ENCODE measurements around the gene GALNT9. TPM values are rescaled to one million over a fixed set of nuclear protein-coding genes. Genes with fewer than 3 reads are reported as not detected.

GALNT9 gene
- total RNA-seq, 2 experiments from 2014 or later, result not detected

- Mint-ChIP-seq H3K27ac (no peak overlapping the region), H3K4me3 (no peak overlapping the region), H3K4me1 (ENCODE audit: low read depth) (peaks cover 6% of the 10 kb centered on the region), H3K27me3 (peaks cover 16% of the 10 kb centered on the region), H3K9me3 (no peaks in the 10 kb centered on the region), H3K36me3 (ENCODE audit: low read depth) (no peaks in the 10 kb centered on the region)
- intact Hi-C loops (cut with DNase I, micrococcal nuclease), result no loop called here
- DNase-seq (no peak), ATAC-seq (ENCODE audit: poor library complexity) (no peak)
- TF ChIP-seq CTCF (IDR thresholded peaks at IDR 0.05), result no peak
- CTCF ChIA-PET, result no interaction called here
- H3K4me3 ChIP-seq (ENCODE audit: low read length), result no peak overlapping the region
- H3K27ac ChIP-seq (ENCODE audit: low read depth in 1 of 2, low read length in 2 of 2), result no peak overlapping the region
- H3K9me3 ChIP-seq (ENCODE audit: control insufficient read depth in 1 of 2, insufficient read depth in 1 of 2, low read length in 2 of 2), result peaks cover 0 to 7% of the 10 kb centered on the region in 2 experiments
- H3K4me1 ChIP-seq (ENCODE audit: insufficient read depth, low read length), result peaks cover 10% of the 10 kb centered on the region
- POLR2A ChIA-PET, result no interaction called here
- peaks cover 8 to 13% of the 10 kb centered on the region in 2 experiments for H3K27me3 ChIP-seq (ENCODE audit: control insufficient read depth in 1 of 2, insufficient read depth in 2 of 2, low read length in 2 of 2)
- no peaks in the 10 kb centered on the region for H3K36me3 ChIP-seq (ENCODE audit: insufficient read depth, low read length)
Measured at GRCh38 chr12:132227118-132227517, 102.3 kb downstream of the GALNT9 start.

- Histone ChIP-seq H3K36me3 (ENCODE audit: insufficient read depth, low read length) (no peaks in the 10 kb centered on the region), H3K27ac (ENCODE audit: low read depth in 1 of 2, low read length in 2 of 2) (no peak overlapping the region), H3K4me1 (ENCODE audit: insufficient read depth, low read length) (peaks cover 13% of the 10 kb centered on the region), H3K27me3 (ENCODE audit: control insufficient read depth in 1 of 2, insufficient read depth in 2 of 2, low read length in 2 of 2) (peaks cover 8 to 13% of the 10 kb centered on the region in 2 experiments), H3K9me3 (ENCODE audit: control insufficient read depth in 1 of 2, insufficient read depth in 1 of 2, low read length in 2 of 2) (peaks cover 0 to 7% of the 10 kb centered on the region in 2 experiments), H3K4me3 (ENCODE audit: low read length) (no peak overlapping the region)
- no peaks in the 10 kb centered on the region for H3K36me3 Mint-ChIP-seq (ENCODE audit: low read depth)
- intact Hi-C loops (cut with DNase I, micrococcal nuclease), result no loop called here
- ChIA-PET POLR2A (no interaction called here), CTCF (no interaction called here)
- H3K27ac Mint-ChIP-seq, result no peak overlapping the region
- H3K27me3 Mint-ChIP-seq, result peaks cover 16% of the 10 kb centered on the region
- DNase-seq, result no peak
- H3K4me3 Mint-ChIP-seq, result no peak overlapping the region
- peaks cover 10% of the 10 kb centered on the region for H3K4me1 Mint-ChIP-seq (ENCODE audit: low read depth)
- no peak for TF ChIP-seq CTCF (IDR thresholded peaks at IDR 0.05)
- ATAC-seq (ENCODE audit: poor library complexity), result no peak
- H3K9me3 Mint-ChIP-seq, result no peaks in the 10 kb centered on the region
Measured at GRCh38 chr12:132226604-132227003, 102.8 kb downstream of the GALNT9 start.

- H3K36me3 Mint-ChIP-seq (ENCODE audit: low read depth), result no peaks in the 10 kb centered on the region
- ChIA-PET CTCF (no interaction called here), POLR2A (no interaction called here)
- no peaks in the 10 kb centered on the region for H3K36me3 ChIP-seq (ENCODE audit: insufficient read depth, low read length)
- H3K27me3 Mint-ChIP-seq, result peaks cover 16% of the 10 kb centered on the region
- no peak overlapping the region for H3K4me3 ChIP-seq (ENCODE audit: low read length)
- TF ChIP-seq CTCF (IDR thresholded peaks at IDR 0.05), result no peak
- H3K4me1 ChIP-seq (ENCODE audit: insufficient read depth, low read length), result peaks cover 13% of the 10 kb centered on the region
- no peak overlapping the region for H3K27ac ChIP-seq (ENCODE audit: low read depth in 1 of 2, low read length in 2 of 2)
- H3K9me3 Mint-ChIP-seq, result no peaks in the 10 kb centered on the region
- H3K4me1 Mint-ChIP-seq (ENCODE audit: low read depth), result peaks cover 10% of the 10 kb centered on the region
- H3K9me3 ChIP-seq (ENCODE audit: control insufficient read depth in 1 of 2, insufficient read depth in 1 of 2, low read length in 2 of 2), result peaks cover 0 to 7% of the 10 kb centered on the region in 2 experiments
- H3K27me3 ChIP-seq (ENCODE audit: control insufficient read depth in 1 of 2, insufficient read depth in 2 of 2, low read length in 2 of 2), result peaks cover 8 to 13% of the 10 kb centered on the region in 2 experiments
- no peak overlapping the region for H3K27ac Mint-ChIP-seq
- ATAC-seq (ENCODE audit: poor library complexity), result no peak
- no peak for DNase-seq
- intact Hi-C loops (cut with DNase I, micrococcal nuclease), result no loop called here
- H3K4me3 Mint-ChIP-seq, result no peak overlapping the region
Measured at GRCh38 chr12:132225214-132225613, 104.2 kb downstream of the GALNT9 start.

All from CD4-positive, alpha-beta T cell (primary cell).